HepG2 (cell line): ENCODE measurements around the gene KIF1B. TPM values are rescaled to one million over a fixed set of nuclear protein-coding genes. Genes with fewer than 3 reads are reported as not detected.

Experiments
- ATAC-seq: fragments of 200-7000 bp; cut with Tn5 transposase; 3 replicates; pipeline ENCODE4 v1.9.1; 2020; ENCODE audit warnings: mild to moderate bottlenecking, moderate library complexity
- BruUV-seq: library from RNA; stranded (reverse); fragments of 400-500 nt; replicated peaks from 2 replicates; lab custom pipeline; 2021; lab: Mats Ljungman, UMichigan
- CTCF ChIA-PET: fragments of 300-600 bp; formaldehyde crosslinking; extraction: SDS; loops from one replicate; lab custom pipeline; 2021; ENCODE audit warnings: low total read pairs, inconsistent platforms, low intra/inter-chr PET ratio; lab: Yijun Ruan, JAX
- POLR2A ChIA-PET: fragments of 350-600 bp; sonication (Branson Sonifier 250); formaldehyde crosslinking; loops from one replicate; lab custom pipeline; 2020; ENCODE audit warnings: antibody characterized with exemption, inconsistent platforms; lab: Yijun Ruan, JAX
- DNase-seq: peaks from one replicate; pipeline ENCODE4 v3.0.0-alpha.2; 2015; ENCODE audit warnings: low spot score
- FAIRE-seq: peaks from 3 replicates; lab custom pipeline; 2011; peaks lifted over from hg19 to GRCh38; lab: Jason Lieb, UNC
- H2AFZ ChIP-seq: one replicate; pipeline ENCODE4 v1.6.1; 2011; ENCODE audit warnings: low read length, inconsistent platforms
- H3K27ac ChIP-seq: fragments of 300-600 bp; 3 replicates; pipeline ENCODE4 v1.8.0; 2011; ENCODE audit warnings: mixed run types, mild to moderate bottlenecking, mixed read lengths, low read length, inconsistent platforms; ENCODE audit not compliant: insufficient read depth; ENCODE audit errors: extremely low read length
- H3K27me3 ChIP-seq, 2 experiments: fragments of 200-600 bp in 1 of 2; 2 replicates in 1 of 2; 3 replicates in 1 of 2; pipeline versions ENCODE4 v1.6.0 to v1.8.0; 2011; ENCODE audit warnings: low read length in 2 of 2, mild to moderate bottlenecking in 2 of 2, moderate library complexity in 2 of 2, inconsistent platforms in 1 of 2; ENCODE audit not compliant: insufficient read depth in 2 of 2, control insufficient read depth in 1 of 2
- H3K36me3 ChIP-seq, 2 experiments: fragments of 200-600 bp in 1 of 2; replicated peaks in 1 of 2; 2 replicates in 1 of 2; 3 replicates in 1 of 2; pipeline versions ENCODE4 v1.5.1 to v1.8.0; 2011; ENCODE audit warnings: low read length in 2 of 2, inconsistent platforms in 1 of 2; ENCODE audit not compliant: insufficient read depth in 2 of 2, control insufficient read depth in 1 of 2
- H3K4me1 ChIP-seq: 2 replicates; pipeline ENCODE4 v1.5.1; 2012; ENCODE audit warnings: low read length, inconsistent platforms; ENCODE audit not compliant: insufficient read depth
- H3K4me2 ChIP-seq: 2 replicates; pipeline ENCODE4 v1.6.0; 2011; ENCODE audit warnings: low read depth, low read length, inconsistent platforms
- H3K4me3 ChIP-seq, 3 experiments: fragments of 200-600 bp in 1 of 3; sonication (generic), shearing (Covaris generic) in 1 of 3; replicated peaks in 1 of 3; 2 replicates each; pipeline ENCODE4 v1.5.1; 2011 to 2016; ENCODE audit warnings: low read length in 3 of 3, inconsistent platforms in 2 of 3, low read depth in 2 of 3, mild to moderate bottlenecking in 2 of 3, control low read depth in 1 of 3, mixed read lengths in 1 of 3; ENCODE audit not compliant: insufficient read depth in 1 of 3
- H3K79me2 ChIP-seq: one replicate; pipeline ENCODE4 v1.6.1; 2011; ENCODE audit warnings: low read length, inconsistent platforms; ENCODE audit not compliant: insufficient read depth
- H3K9ac ChIP-seq: 2 replicates; pipeline ENCODE4 v1.6.0; 2011; ENCODE audit warnings: mild to moderate bottlenecking, low read depth, low read length, inconsistent platforms; ENCODE audit not compliant: insufficient read depth
- H3K9me3 ChIP-seq: 2 replicates; pipeline ENCODE4 v1.5.1; 2012; ENCODE audit warnings: mild to moderate bottlenecking, low read length
- H4K20me1 ChIP-seq: 2 replicates; pipeline ENCODE4 v1.6.0; 2011; ENCODE audit warnings: inconsistent platforms, mild to moderate bottlenecking, low read length, moderate library complexity; ENCODE audit not compliant: insufficient read depth
- ATAD3A ChIP-seq: sonication (generic); formaldehyde crosslinking; IDR thresholded peaks from 2 replicates; pipeline ENCODE4 v1.4.0; 2020; ENCODE audit warnings: missing genetic modification reagents
- ELF3 ChIP-seq: IDR thresholded peaks from 2 replicates; pipeline ENCODE4 v1.6.1; 2016; ENCODE audit warnings: missing genetic modification reagents, missing compliant biosample characterization
- HNF4A ChIP-seq: sonication (generic); formaldehyde crosslinking; IDR thresholded peaks from 2 replicates; pipeline ENCODE4 v1.4.0; 2020; ENCODE audit warnings: missing genetic modification reagents
- PHF21A ChIP-seq: sonication (generic); formaldehyde crosslinking; IDR thresholded peaks from 2 replicates; pipeline ENCODE4 v1.5.0; 2020; ENCODE audit warnings: mild to moderate bottlenecking, missing genetic modification reagents
- RELA ChIP-seq: sonication (generic); formaldehyde crosslinking; IDR thresholded peaks from 2 replicates; pipeline ENCODE4 v1.4.0; 2020; ENCODE audit warnings: missing genetic modification reagents
- ZFP1 ChIP-seq: IDR thresholded peaks from 2 replicates; pipeline ENCODE4 v1.6.1; 2016
- ZNF790 ChIP-seq: sonication (generic); formaldehyde crosslinking; IDR thresholded peaks from 2 replicates; pipeline ENCODE4 v1.8.0; 2022; ENCODE audit warnings: missing genetic modification reagents, mild to moderate bottlenecking, borderline replicate concordance
- WGBS: methylation state at CpG from one replicate; pipeline ENCODE4 v1.1.6; 2017; ENCODE audit warnings: low lambda C conversion rate; 5-methylcytosine and 5-hydroxymethylcytosine counted together
- in situ Hi-C: cut with HindIII; loops from 2 replicates; pipeline ENCODE4 v1.10.0; 2017; ENCODE audit warnings: low pct_unique_long_range_greater_than_20kb; ENCODE audit not compliant: extremely low pct_ligation_motif_present
- intact Hi-C: fragments of 100-400 bp; cut with micrococcal nuclease; formaldehyde crosslinking; loops from one replicate; pipeline ENCODE4 v1.10.0; 2022; ENCODE audit not compliant: unreplicated experiment
- polyA plus RNA-seq, 8 experiments: library from polyadenylated mRNA; depleted of rRNA in 3 of 8; stranded (reverse) in 7 of 8; unstranded in 1 of 8; fragments of >200 nt; fragmentation: Illumina TruSeq in 4 of 8; extraction: Trizol in 4 of 8; gene quantifications; 2 replicates each; pipeline versions ENCODE4 v1.2.1 to v1.2.3, GENCODE V29; 2011 to 2016; ENCODE audit warnings: low read depth in 4 of 8, missing spikeins in 1 of 8, mixed read lengths in 1 of 8; ENCODE audit not compliant: insufficient read depth in 1 of 8
- total RNA-seq, 5 experiments: library from RNA; depleted of rRNA; stranded (reverse); fragments of >200 nt; fragmentation: Illumina TruSeq; extraction: Trizol; gene quantifications; 2 replicates each; pipeline ENCODE4 v1.2.3, GENCODE V29; 2016; ENCODE audit warnings: low read depth in 1 of 5
- TF ChIP-seq, protein P1 (sequence below): sonication (generic); formaldehyde crosslinking; conservative IDR thresholded peaks from 2 replicates; pipeline ENCODE4 v1.4.0; 2020; ENCODE audit warnings: mild to moderate bottlenecking, missing genetic modification reagents, moderate library complexity
- TF ChIP-seq, protein P2 (sequence below): sonication (generic); formaldehyde crosslinking; IDR thresholded peaks from 2 replicates; pipeline ENCODE4 v1.5.1; 2020; ENCODE audit warnings: mild to moderate bottlenecking, missing genetic modification reagents, borderline replicate concordance
- TF ChIP-seq, protein P3 (sequence below): sonication (generic); formaldehyde crosslinking; conservative IDR thresholded peaks from 2 replicates; pipeline ENCODE4 v1.4.0; 2020; ENCODE audit warnings: missing genetic modification reagents
- TF ChIP-seq, protein P4 (sequence below): IDR thresholded peaks from 2 replicates; pipeline ENCODE4 v1.6.1; 2018; ENCODE audit warnings: missing genetic modification reagents

The KIF1B gene
- total and polyA plus RNA-seq, 2 of the 13 experiments (the other 11 are each of a cell fraction or from before 2014, with no cell fraction given): 26.7 to 32.5 TPM

DNA sequence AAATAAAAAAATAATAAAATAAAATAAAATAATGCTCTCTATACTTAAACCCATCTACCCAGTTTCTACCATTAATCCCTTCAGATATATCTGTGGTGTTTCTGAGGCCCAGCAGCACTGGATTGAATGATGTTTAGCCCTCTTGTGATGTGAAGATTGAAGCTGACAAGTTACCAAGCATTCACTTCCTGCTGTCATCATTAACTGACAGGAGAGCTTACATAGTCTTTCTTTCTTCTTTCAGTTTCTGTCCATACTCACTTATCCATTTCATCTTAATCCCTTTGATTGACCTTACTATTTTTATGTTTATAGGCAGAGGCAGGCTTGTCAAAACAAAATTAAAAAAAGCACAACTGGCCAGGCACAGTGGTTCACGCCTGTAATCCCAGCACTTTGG lies 149.7 kb downstream of the KIF1B start (continued):
- TF ChIP-seq, protein P1, sequence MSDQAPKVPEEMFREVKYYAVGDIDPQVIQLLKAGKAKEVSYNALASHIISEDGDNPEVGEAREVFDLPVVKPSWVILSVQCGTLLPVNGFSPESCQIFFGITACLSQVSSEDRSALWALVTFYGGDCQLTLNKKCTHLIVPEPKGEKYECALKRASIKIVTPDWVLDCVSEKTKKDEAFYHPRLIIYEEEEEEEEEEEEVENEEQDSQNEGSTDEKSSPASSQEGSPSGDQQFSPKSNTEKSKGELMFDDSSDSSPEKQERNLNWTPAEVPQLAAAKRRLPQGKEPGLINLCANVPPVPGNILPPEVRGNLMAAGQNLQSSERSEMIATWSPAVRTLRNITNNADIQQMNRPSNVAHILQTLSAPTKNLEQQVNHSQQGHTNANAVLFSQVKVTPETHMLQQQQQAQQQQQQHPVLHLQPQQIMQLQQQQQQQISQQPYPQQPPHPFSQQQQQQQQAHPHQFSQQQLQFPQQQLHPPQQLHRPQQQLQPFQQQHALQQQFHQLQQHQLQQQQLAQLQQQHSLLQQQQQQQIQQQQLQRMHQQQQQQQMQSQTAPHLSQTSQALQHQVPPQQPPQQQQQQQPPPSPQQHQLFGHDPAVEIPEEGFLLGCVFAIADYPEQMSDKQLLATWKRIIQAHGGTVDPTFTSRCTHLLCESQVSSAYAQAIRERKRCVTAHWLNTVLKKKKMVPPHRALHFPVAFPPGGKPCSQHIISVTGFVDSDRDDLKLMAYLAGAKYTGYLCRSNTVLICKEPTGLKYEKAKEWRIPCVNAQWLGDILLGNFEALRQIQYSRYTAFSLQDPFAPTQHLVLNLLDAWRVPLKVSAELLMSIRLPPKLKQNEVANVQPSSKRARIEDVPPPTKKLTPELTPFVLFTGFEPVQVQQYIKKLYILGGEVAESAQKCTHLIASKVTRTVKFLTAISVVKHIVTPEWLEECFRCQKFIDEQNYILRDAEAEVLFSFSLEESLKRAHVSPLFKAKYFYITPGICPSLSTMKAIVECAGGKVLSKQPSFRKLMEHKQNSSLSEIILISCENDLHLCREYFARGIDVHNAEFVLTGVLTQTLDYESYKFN (CRISPR knock-in tag): no peak
- TF ChIP-seq ZNF790 (CRISPR knock-in tag) (no peak), PHF21A (CRISPR knock-in tag) (no peak), RELA (CRISPR knock-in tag) (no peak)

DNA sequence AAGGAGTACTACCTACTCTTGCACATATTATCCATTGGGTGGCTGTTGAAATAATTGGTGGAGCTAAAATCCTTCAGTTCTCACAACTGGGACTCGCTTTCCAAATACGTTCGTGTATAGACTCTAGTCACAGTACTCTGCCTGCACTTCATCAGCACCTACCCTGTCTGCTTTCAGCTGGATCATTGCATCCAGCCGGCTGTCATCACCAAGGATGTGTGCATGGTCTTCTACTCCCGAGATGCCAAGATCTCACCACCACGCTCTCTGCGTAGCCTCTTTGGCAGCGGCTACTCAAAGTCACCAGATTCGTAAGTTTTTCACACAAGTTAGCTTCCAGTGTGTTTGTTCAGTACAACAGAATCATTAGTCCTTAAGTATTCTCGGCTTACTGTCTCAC lies 151.1 kb downstream of the KIF1B start:
- in situ Hi-C loops: no loop called here
- FAIRE-seq (no peak), DNase-seq (no peak), ATAC-seq (no peak)
- H3K9ac ChIP-seq: no peak overlapping the region
- no peak overlapping the region for H3K27ac ChIP-seq
- H3K4me3 ChIP-seq: no peak overlapping the region
- ChIA-PET CTCF (no interaction called here), POLR2A (no interaction called here)
- BruUV-seq: no TSS peak
- peaks cover 16 to 33% of the 10 kb centered on the region in 2 experiments for H3K36me3 ChIP-seq
- no peaks in the 10 kb centered on the region for H3K9me3 ChIP-seq
- H3K79me2 ChIP-seq: no peaks in the 10 kb centered on the region
- no peaks in the 10 kb centered on the region for H4K20me1 ChIP-seq
- intact Hi-C loops: no loop called here
- H2AFZ ChIP-seq: no peak overlapping the region
- no peaks in the 10 kb centered on the region for H3K4me1 ChIP-seq
- no peaks in the 10 kb centered on the region for H3K27me3 ChIP-seq
- H3K4me2 ChIP-seq: no peak overlapping the region
- WGBS: 97% methylated on average over 10 of the region's 10 CpGs
- TF ChIP-seq ELF3 (no peak), HNF4A (CRISPR knock-in tag) (no peak), ATAD3A (CRISPR knock-in tag) (no peak), ZFP1 (CRISPR knock-in tag) (no peak)
- TF ChIP-seq, protein P2, sequence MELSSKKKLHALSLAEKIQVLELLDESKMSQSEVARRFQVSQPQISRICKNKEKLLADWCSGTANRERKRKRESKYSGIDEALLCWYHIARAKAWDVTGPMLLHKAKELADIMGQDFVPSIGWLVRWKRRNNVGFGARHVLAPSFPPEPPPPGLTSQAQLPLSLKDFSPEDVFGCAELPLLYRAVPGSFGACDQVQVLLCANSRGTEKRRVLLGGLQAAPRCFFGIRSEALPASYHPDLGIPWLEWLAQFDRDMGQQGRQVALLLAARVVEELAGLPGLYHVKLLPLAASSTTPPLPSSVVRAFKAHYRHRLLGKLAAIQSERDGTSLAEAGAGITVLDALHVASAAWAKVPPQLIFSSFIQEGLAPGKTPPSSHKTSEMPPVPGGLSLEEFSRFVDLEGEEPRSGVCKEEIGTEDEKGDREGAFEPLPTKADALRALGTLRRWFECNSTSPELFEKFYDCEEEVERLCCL: no peak
- TF ChIP-seq, protein P3, sequence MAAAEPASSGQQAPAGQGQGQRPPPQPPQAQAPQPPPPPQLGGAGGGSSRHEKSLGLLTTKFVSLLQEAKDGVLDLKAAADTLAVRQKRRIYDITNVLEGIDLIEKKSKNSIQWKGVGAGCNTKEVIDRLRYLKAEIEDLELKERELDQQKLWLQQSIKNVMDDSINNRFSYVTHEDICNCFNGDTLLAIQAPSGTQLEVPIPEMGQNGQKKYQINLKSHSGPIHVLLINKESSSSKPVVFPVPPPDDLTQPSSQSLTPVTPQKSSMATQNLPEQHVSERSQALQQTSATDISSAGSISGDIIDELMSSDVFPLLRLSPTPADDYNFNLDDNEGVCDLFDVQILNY (CRISPR knock-in tag): no peak
- TF ChIP-seq, protein P4, sequence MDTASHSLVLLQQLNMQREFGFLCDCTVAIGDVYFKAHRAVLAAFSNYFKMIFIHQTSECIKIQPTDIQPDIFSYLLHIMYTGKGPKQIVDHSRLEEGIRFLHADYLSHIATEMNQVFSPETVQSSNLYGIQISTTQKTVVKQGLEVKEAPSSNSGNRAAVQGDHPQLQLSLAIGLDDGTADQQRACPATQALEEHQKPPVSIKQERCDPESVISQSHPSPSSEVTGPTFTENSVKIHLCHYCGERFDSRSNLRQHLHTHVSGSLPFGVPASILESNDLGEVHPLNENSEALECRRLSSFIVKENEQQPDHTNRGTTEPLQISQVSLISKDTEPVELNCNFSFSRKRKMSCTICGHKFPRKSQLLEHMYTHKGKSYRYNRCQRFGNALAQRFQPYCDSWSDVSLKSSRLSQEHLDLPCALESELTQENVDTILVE (CRISPR knock-in tag): no peak
